HEK293 (cell line): Measurements from ENCODE around the gene SOCS1.
A peak's percentile ranks its signal among the peaks of the same experiment; 100 is the strongest.

ENCODE experiments used
- CTCF ChIP-seq: fragments of 450-650 bp; formaldehyde crosslinking; IDR thresholded peaks from 2 replicates; pipeline ENCODE4 v1.5.1; 2016; ENCODE audit warnings: missing biosample characterization, missing genetic modification characterization
- ZNF274 ChIP-seq, 2 experiments: fragments of 200-500 bp in 1 of 2; fragments of 450-650 bp in 1 of 2; sonication (Bioruptor generic) in 1 of 2; formaldehyde crosslinking in 1 of 2; IDR thresholded peaks; 2 replicates each; pipeline versions ENCODE4 v1.5.1 to v1.6.1; 2014 to 2016; ENCODE audit warnings: borderline replicate concordance in 1 of 2, inconsistent platforms in 1 of 2, low read length in 1 of 2, missing biosample characterization in 1 of 2, missing genetic modification characterization in 1 of 2
- ZNF426 ChIP-seq: fragments of 450-650 bp; formaldehyde crosslinking; IDR thresholded peaks from 2 replicates; pipeline ENCODE4 v1.5.1; 2017; ENCODE audit warnings: missing biosample characterization, missing genetic modification characterization, mild to moderate bottlenecking, inconsistent platforms, moderate library complexity
- TF ChIP-seq, protein P1 (sequence below): fragments of 450-650 bp; formaldehyde crosslinking; IDR thresholded peaks from 2 replicates; pipeline ENCODE4 v1.5.1; 2016; ENCODE audit warnings: missing biosample characterization, missing genetic modification characterization
- TF ChIP-seq, protein P2 (sequence below): fragments of 450-650 bp; formaldehyde crosslinking; IDR thresholded peaks from 2 replicates; pipeline ENCODE4 v1.5.1; 2016; ENCODE audit warnings: missing biosample characterization, missing genetic modification characterization, low read depth

GRCh38 chr16:11257131-11257938, 1.3 kb upstream of the SOCS1 start:
- TF ChIP-seq CTCF, result peak; percentile 80
- TF ChIP-seq ZNF426 (tag by site-specific recombination), result no peak
- TF ChIP-seq ZNF274 (IDR thresholded peaks at IDR 0.05; ENCODE audit: low read length), result no peak
- TF ChIP-seq ZNF274 (tag by site-specific recombination; IDR thresholded peaks at IDR 0.05; ENCODE audit: borderline replicate concordance), result no peak
- TF ChIP-seq, protein P1, sequence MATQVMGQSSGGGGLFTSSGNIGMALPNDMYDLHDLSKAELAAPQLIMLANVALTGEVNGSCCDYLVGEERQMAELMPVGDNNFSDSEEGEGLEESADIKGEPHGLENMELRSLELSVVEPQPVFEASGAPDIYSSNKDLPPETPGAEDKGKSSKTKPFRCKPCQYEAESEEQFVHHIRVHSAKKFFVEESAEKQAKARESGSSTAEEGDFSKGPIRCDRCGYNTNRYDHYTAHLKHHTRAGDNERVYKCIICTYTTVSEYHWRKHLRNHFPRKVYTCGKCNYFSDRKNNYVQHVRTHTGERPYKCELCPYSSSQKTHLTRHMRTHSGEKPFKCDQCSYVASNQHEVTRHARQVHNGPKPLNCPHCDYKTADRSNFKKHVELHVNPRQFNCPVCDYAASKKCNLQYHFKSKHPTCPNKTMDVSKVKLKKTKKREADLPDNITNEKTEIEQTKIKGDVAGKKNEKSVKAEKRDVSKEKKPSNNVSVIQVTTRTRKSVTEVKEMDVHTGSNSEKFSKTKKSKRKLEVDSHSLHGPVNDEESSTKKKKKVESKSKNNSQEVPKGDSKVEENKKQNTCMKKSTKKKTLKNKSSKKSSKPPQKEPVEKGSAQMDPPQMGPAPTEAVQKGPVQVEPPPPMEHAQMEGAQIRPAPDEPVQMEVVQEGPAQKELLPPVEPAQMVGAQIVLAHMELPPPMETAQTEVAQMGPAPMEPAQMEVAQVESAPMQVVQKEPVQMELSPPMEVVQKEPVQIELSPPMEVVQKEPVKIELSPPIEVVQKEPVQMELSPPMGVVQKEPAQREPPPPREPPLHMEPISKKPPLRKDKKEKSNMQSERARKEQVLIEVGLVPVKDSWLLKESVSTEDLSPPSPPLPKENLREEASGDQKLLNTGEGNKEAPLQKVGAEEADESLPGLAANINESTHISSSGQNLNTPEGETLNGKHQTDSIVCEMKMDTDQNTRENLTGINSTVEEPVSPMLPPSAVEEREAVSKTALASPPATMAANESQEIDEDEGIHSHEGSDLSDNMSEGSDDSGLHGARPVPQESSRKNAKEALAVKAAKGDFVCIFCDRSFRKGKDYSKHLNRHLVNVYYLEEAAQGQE (tag by site-specific recombination), result no peak
- TF ChIP-seq, protein P2, sequence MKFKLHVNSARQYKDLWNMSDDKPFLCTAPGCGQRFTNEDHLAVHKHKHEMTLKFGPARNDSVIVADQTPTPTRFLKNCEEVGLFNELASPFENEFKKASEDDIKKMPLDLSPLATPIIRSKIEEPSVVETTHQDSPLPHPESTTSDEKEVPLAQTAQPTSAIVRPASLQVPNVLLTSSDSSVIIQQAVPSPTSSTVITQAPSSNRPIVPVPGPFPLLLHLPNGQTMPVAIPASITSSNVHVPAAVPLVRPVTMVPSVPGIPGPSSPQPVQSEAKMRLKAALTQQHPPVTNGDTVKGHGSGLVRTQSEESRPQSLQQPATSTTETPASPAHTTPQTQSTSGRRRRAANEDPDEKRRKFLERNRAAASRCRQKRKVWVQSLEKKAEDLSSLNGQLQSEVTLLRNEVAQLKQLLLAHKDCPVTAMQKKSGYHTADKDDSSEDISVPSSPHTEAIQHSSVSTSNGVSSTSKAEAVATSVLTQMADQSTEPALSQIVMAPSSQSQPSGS, result no peak
